ENCODE data around the gene TMEM108. TPM values are rescaled to one million over a fixed set of nuclear protein-coding genes. Genes with fewer than 3 reads are reported as not detected.

Gene TMEM108
- total and polyA plus RNA-seq, 10 of the 15 experiments (the other 5 are each of a cell fraction or from before 2014, with no cell fraction given): 0.02 to 0.58 (median 0.12) TPM; not detected in 5

GRCh38 chr3:133329626-133330025, 291.4 kb downstream of the TMEM108 start:
- intact Hi-C loops (cut with micrococcal nuclease; ENCODE audit: unreplicated experiment): no loop called here
- H3K79me2 ChIP-seq (ENCODE audit: control insufficient read depth, insufficient read depth, low read length): no peaks in the 10 kb centered on the region

More at GRCh38 chr3:133329626-133330025, 291.4 kb downstream of the TMEM108 start:
- no peak for FAIRE-seq
- WGBS (ENCODE audit: insufficient coverage, insufficient replicate concordance, low lambda C conversion rate, missing lambda C conversion rate): 42% methylated on average over 1 of the region's 1 CpG
- no peaks in the 10 kb centered on the region for H4K20me1 ChIP-seq (ENCODE audit: control insufficient read depth, insufficient read depth)
- H3K4me2 ChIP-seq (ENCODE audit: control insufficient read depth, insufficient read depth): no peak overlapping the region
- TF ChIP-seq IRF4 (IDR thresholded peaks at IDR 0.05; ENCODE audit: low read depth, low read length) (no peak), SREBF2 (IDR thresholded peaks at IDR 0.05; ENCODE audit: low read length) (no peak), CUX1 (IDR thresholded peaks at IDR 0.05; ENCODE audit: insufficient replicate concordance, low read depth, low read length) (no peak), BHLHE40 (IDR thresholded peaks at IDR 0.05; ENCODE audit: borderline replicate concordance in 1 of 2, low read depth in 2 of 2, low read length in 1 of 2) (no peak), ZNF622 (IDR thresholded peaks at IDR 0.05) (no peak)
- H3K27ac ChIP-seq (ENCODE audit: control insufficient read depth, insufficient read depth): no peak overlapping the region
- H3K9ac ChIP-seq (ENCODE audit: control insufficient read depth, insufficient read depth, low read length): no peak overlapping the region
- in situ Hi-C loops (cut with MboI): no loop called here
- no peak overlapping the region for H3K4me3 ChIP-seq
- ChIA-PET CTCF (no interaction called here), SMC1A (ENCODE audit: uncharacterized antibody, unreplicated experiment) (interaction anchor here (1.0 kb wide), 1 partner anchor 16 kb away, joined by 3 read pairs; no protein-coding TSS in a partner anchor), POLR2A (no interaction called here), RAD21 (ENCODE audit: unreplicated experiment) (no interaction called here)
- BruUV-seq (replicated peaks): no TSS peak
- H2AFZ ChIP-seq (ENCODE audit: control insufficient read depth, low read depth, low read length): no peak overlapping the region
- no peaks in the 10 kb centered on the region; a peak in 1 of 4 replicates for H3K27me3 ChIP-seq (replicated peaks in 1 of 2; ENCODE audit: control insufficient read depth in 2 of 2, insufficient read depth in 2 of 2, low read length in 1 of 2)
- H3K36me3 ChIP-seq (ENCODE audit: control insufficient read depth in 2 of 2, insufficient read depth in 2 of 2, low read length in 1 of 2): no peaks in the 10 kb centered on the region
- no peaks in the 10 kb centered on the region for H3K4me1 ChIP-seq (ENCODE audit: control insufficient read depth, insufficient read depth, low read length)
- DNase-seq (ENCODE audit: low read depth, low spot score): no peak
- no peaks in the 10 kb centered on the region for H3K9me3 ChIP-seq (replicated peaks; ENCODE audit: control insufficient read depth, insufficient read depth, low read length)
- no peak for ATAC-seq

Data from GM12878 (cell line).